ENCODE measurements around the gene BBS7. TPM values are rescaled to one million over a fixed set of nuclear protein-coding genes. Genes with fewer than 3 reads are reported as not detected.

The BBS7 gene
- total RNA-seq, 1 donor from 2014 or later = 44.4 TPM

DNA sequence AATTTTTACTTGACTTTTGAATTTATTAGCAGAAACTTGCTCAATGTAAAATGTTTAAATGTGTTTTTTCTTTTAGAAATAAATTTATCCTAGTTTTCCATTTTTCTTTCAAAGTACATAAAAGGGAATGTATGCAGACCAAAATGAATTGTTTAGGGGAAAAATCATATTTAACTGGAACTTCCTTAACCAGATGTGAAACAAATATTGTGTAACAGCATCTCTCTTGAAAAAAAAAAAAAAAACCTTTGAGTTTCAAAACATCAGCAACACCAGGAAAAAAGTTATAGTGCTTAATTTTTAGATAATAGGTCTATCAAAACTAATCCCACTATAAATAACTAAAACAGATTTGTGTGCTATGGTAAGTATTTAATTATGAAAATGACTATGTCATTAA, 32.1 kb downstream of the BBS7 start:
- DNase-seq (ENCODE audit: low spot score in 2 of 2) (no peak), FAIRE-seq (peak; percentile 51)

DNA sequence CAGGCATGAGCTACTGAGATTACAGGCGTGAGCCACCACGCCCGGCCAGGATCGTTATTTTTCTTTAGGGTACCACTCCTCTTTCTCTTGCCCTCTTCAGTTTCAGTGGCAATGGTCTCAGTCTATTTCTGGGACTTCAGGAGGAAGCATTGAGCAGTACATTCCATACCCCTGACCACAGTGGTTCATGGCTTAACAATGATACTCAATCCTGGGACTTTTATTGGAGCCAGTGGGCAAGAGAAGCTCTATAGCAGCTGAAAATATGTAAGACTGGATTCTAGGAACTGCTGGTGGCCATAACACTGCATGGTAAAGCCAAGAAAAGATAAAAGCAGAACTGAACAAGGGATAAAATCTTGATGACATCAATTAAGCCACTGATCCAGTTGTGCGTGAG, 40.8 kb downstream of the BBS7 start:
- FAIRE-seq = no peak
- DNase-seq (ENCODE audit: low spot score in 2 of 2) = no peak

DNA sequence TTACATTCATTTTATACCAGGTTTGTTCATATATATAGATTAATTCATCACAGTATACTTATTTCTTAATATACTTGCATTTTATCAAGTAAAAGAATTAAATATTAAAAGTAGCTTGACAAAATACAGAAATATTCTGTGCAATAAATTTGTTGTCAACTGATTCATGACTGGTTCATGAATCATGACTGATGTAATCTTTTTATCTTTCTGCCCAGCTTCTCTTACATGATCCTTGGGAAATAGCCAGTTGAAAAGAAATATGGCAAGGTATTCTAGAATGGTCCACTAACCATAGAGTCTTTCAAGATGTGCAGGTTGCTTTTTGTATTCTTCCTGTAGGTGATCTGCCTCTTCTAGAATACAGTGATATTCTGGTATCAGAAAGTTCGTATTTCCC, 42.4 kb downstream of the BBS7 start:
- DNase-seq (ENCODE audit: low spot score in 2 of 2) (no peak), FAIRE-seq (no peak)

DNA sequence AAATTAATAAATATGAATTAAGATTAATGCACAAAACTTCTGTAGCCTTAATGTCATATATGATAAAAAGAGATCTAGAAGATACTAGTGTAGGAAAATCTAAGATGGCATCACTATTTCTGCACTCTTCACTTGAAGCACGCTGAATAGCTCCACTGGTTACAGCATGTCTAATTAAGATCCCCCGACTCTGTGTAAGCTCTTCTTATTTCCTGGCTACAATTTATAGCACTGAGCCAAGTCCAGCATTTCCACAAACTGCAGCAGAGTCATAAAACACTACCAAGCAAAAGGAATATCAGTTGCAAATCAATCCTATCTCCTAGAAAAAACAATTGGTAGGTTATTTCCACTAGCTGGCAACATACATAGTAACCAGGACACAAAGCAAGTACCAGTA, 45.3 kb downstream of the BBS7 start:
- FAIRE-seq = no peak

GRCh38 chr4:121824171-121824527, 46.1 kb downstream of the BBS7 start:
- FAIRE-seq (no peak), DNase-seq (ENCODE audit: low spot score in 2 of 2) (no peak)

More for the DNA sequence above, 45.3 kb downstream of the BBS7 start:
- no peak for DNase-seq (ENCODE audit: low spot score in 2 of 2)

- peak; percentile 92 to 97 for DNase-seq (ENCODE audit: low spot score in 2 of 2)
- FAIRE-seq = no peak
These were observed 46.6 kb downstream of the BBS7 start, which contains the start of gene CCNA2 for GRCh38 chr4:121823505-121824170. Gene CCNA2, minus strand, starts transcription at chr4:121823883. Its CDS starts 255 bp downstream, at chr4:121823628.

GRCh38 chr4:121822796-121823504, 47.3 kb downstream of the BBS7 start:
- DNase-seq (ENCODE audit: low spot score in 2 of 2) (no peak), FAIRE-seq (no peak)

GRCh38 chr4:121822047-121822446, 48.2 kb downstream of the BBS7 start:
- no peak for DNase-seq (ENCODE audit: low spot score in 2 of 2)
- FAIRE-seq = no peak

GRCh38 chr4:121819216-121819965, 50.9 kb downstream of the BBS7 start:
- DNase-seq (ENCODE audit: low spot score in 2 of 2) = no peak
- FAIRE-seq = no peak

DNA sequence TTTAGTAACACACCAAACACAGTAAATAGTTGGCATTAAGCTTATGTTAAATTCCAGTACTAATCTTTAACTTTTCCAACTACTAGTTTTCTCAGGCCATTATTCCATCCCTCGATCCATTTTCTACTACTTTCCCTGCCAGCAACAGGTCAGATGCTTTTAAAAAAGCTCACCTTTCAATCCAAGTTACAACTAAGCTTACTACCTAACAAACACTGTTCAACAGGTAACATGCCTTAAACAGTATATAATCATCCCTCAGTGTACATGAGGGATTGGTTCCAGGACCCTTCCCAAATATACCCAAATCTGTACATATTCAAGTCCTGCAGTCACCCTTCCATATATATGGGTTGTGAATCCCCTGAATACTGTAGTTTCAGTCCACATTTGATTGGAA, 52.1 kb downstream of the BBS7 start:
- DNase-seq (ENCODE audit: low spot score in 2 of 2) = no peak
- FAIRE-seq = no peak

GRCh38 chr4:121817701-121818100, 52.6 kb downstream of the BBS7 start:
- no peak for FAIRE-seq
- DNase-seq (ENCODE audit: low spot score in 2 of 2) = no peak

GRCh38 chr4:121817006-121817405, 53.3 kb downstream of the BBS7 start:
- FAIRE-seq (no peak), DNase-seq (ENCODE audit: low spot score in 2 of 2) (no peak)

DNA sequence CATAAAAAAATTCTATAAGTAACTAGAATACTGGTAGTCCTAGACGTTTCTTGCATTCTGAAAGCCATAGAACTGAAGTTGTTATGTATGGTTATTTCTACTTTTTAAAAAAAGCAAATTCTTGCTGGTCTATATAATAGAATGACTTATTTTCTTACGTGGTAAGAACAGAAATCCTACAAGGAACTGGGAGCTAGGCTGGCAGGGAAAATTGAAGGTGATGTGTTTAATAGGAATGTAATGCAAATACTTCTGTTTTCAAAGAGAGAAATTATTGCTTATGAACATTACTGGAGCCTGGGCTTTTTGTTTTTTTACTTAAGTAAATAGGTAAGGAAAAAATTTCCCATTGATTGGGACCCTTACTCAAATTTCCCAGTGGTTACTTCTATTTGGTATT, 55.5 kb downstream of the BBS7 start:
- DNase-seq (ENCODE audit: low spot score in 2 of 2) (no peak), FAIRE-seq (no peak)

GRCh38 chr4:121811122-121811521, 59.2 kb downstream of the BBS7 start:
- DNase-seq (ENCODE audit: low spot score in 2 of 2) (no peak), FAIRE-seq (no peak)

DNA sequence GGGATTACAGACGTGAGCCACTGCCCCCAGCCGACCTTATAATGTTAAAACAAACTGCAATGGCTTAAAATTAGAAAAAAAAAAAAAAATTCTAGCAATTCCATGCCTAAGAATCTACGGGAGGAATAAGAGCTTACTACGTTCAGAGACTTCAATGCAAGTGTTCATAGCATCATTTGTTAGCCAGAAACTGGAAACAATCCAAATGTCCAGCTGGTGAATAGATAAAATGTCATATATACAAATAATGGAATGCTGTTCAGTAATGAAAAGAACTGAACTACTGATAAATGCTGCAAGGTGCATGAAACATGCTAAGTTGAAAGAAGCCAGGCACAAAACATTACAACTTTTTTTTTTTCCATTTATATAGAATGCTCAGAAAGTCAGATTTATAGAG, 63.9 kb downstream of the BBS7 start:
- DNase-seq (ENCODE audit: low spot score in 2 of 2) (no peak), FAIRE-seq (no peak)

GRCh38 chr4:121801715-121802075, 68.6 kb downstream of the BBS7 start:
- no peak for FAIRE-seq
- DNase-seq (ENCODE audit: low spot score in 2 of 2) = no peak

DNA sequence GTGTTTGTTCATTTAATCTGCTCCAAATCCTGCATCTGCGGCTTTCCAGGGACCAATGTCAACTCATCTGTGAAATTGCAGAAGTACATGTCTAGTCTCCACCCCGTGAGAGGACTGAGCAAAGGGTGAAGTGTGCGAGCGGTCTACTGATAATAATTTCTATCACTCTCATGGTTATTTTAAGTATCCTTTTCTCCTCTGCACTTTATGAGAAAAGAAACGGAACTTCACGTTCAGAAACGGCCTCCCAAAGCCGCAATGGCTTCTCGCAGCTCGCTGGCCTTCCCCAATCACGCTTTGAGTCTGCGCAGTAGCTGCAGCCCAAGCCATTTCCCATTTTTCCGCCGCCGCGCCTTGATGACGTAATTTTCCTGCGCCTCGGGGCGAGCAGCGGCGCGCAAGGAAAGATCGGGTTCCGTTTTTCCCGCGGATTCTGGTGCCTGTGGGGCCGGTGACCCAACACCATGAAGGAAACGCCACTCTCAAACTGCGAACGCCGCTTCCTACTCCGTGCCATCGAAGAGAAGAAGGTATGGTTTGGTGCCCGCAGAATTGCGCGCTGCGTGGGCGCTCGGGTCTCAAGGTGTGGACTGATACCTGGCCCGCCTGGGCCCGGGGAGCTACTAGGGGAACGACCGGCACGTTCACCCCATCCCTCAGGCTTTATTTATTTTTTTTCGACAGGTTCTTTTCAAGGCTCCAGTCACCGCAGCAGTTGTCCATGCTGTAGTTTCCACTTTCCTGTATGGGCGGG, 69.1 kb downstream of the BBS7 start, which contains the start of gene EXOSC9:
Gene EXOSC9, plus strand, starts transcription at position 363 of the 754 bp plus-strand sequence. Its CDS starts 102 bp downstream, at position 465.
- FAIRE-seq (no peak), DNase-seq (ENCODE audit: low spot score in 2 of 2) (peak; percentile 48 to 69)

- FAIRE-seq (no peak), DNase-seq (ENCODE audit: low spot score in 2 of 2) (no peak)
These were observed 69.7 kb downstream of the BBS7 start for GRCh38 chr4:121800638-121800960.

GRCh38 chr4:121799867-121800501, 70.3 kb downstream of the BBS7 start:
- no peak for FAIRE-seq
- DNase-seq (ENCODE audit: low spot score in 2 of 2) = no peak

GRCh38 chr4:121799208-121799823, 71.0 kb downstream of the BBS7 start:
- FAIRE-seq = no peak

More at GRCh38 chr4:121799208-121799823, 71.0 kb downstream of the BBS7 start:
- no peak for DNase-seq (ENCODE audit: low spot score in 2 of 2)

Data from frontal cortex (tissue), 4 donors.